ENCODE results near the gene AP3B1. TPM values are rescaled to one million over a fixed set of nuclear protein-coding genes. Genes with fewer than 3 reads are reported as not detected.

AP3B1 gene
- total and polyA plus RNA-seq, 2 donors (not counting 3 experiments of a cell fraction or from before 2014, with no cell fraction given): 31.6 to 46.7 TPM

DNA sequence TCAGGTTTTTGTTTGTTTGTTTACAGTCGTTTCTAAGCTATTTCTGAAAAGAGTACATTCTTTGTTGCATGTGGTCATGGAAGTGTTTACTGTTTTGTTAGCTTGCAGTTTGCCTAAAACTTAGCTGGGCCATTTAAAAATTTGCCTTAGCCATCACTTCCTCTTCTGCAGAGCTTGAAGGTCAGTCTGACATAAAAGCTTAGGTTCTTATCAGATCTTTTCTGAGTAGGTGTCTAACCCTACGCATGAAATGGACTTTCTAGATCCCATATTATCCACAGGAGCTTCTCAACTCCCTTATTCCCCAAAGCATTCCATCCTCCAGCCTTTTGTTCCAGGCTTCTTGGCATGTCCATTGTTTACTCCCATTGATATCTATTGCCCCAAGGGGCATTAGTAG lies 90.3 kb downstream of the AP3B1 start:
- no peak for DNase-seq (ENCODE audit: low read depth, low spot score)
- no peaks in the 10 kb centered on the region for H3K79me2 ChIP-seq (ENCODE audit: control insufficient read depth, insufficient read depth, low read length)
- no TSS peak for BruUV-seq (replicated peaks)
- peaks cover 0 to 6% of the 10 kb centered on the region in 2 experiments for H3K36me3 ChIP-seq (ENCODE audit: control insufficient read depth in 2 of 2, extremely low read depth in 1 of 2, insufficient read depth in 2 of 2, low read length in 2 of 2)
- H3K9me1 ChIP-seq (replicated peaks; ENCODE audit: control insufficient read depth, extremely low read depth, insufficient read depth, low read length): no peaks in the 10 kb centered on the region
- ChIA-PET CTCF (interaction anchor here (1.1 kb wide), 1 partner anchor 30 kb away, joined by 3 read pairs; no protein-coding TSS in a partner anchor), POLR2A (no interaction called here)
- intact Hi-C loops (cut with micrococcal nuclease) (no loop called here), dilution Hi-C loops (cut with MboI; ENCODE audit: extremely low pct_ligation_motif_present, low sequenced_read_pairs) (no loop called here)
- H3K9ac ChIP-seq (replicated peaks; ENCODE audit: extremely low read depth, insufficient read depth, low read length): no peak overlapping the region
- no peaks in the 10 kb centered on the region for H3K4me1 ChIP-seq (ENCODE audit: control insufficient read depth, extremely low read depth, insufficient read depth, low read length)
- H3K27me3 ChIP-seq (ENCODE audit: control insufficient read depth in 2 of 2, insufficient read depth in 2 of 2, low read length in 2 of 2): no peaks in the 10 kb centered on the region
- no peaks in the 10 kb centered on the region for H4K20me1 ChIP-seq (replicated peaks; ENCODE audit: control insufficient read depth, extremely low read depth, insufficient read depth, low read length)
- no peak overlapping the region for H3K4me2 ChIP-seq (ENCODE audit: insufficient read depth, low read length)
- no peak for TF ChIP-seq POLR2A (IDR thresholded peaks at IDR 0.05; ENCODE audit: low read depth, low read length)
- no peaks in the 10 kb centered on the region for H3K9me3 ChIP-seq (replicated peaks; ENCODE audit: control insufficient read depth, insufficient read depth, low read length)
- no peak overlapping the region for H3K27ac ChIP-seq (ENCODE audit: insufficient read depth, low read depth, low read length)
- FAIRE-seq: no peak
- H3K4me3 ChIP-seq (replicated peaks in 1 of 3; ENCODE audit: insufficient read depth in 1 of 3, low read depth in 1 of 3, low read length in 3 of 3): no peak overlapping the region
- H2AFZ ChIP-seq (ENCODE audit: low read depth, low read length): no peak overlapping the region

DNA sequence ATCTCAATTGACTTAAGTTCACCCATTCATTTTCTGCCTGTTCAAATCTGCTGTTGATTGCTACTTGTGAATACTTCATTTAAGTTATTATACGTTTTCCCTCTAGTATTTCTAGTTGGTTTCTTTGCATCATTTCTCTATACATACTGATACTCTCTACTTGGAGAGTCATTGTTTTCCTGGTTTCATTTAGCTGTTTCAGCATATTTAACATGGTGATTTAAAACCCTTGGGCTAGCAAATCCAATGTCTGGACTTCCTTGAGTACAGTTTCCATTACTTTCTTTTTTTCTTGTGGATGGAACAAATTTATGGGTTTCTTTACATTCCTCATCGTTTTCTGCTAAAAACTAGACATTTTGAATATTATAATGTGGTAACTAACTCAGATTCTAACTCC lies 90.7 kb downstream of the AP3B1 start:
- no peaks in the 10 kb centered on the region for H3K9me3 ChIP-seq (replicated peaks; ENCODE audit: control insufficient read depth, insufficient read depth, low read length)
- no peak overlapping the region for H3K9ac ChIP-seq (replicated peaks; ENCODE audit: extremely low read depth, insufficient read depth, low read length)
- peaks cover 0 to 6% of the 10 kb centered on the region in 2 experiments for H3K36me3 ChIP-seq (ENCODE audit: control insufficient read depth in 2 of 2, extremely low read depth in 1 of 2, insufficient read depth in 2 of 2, low read length in 2 of 2)
- DNase-seq (ENCODE audit: low read depth, low spot score): no peak
- no peak overlapping the region for H3K4me2 ChIP-seq (ENCODE audit: insufficient read depth, low read length)
- ChIA-PET CTCF (no interaction called here), POLR2A (no interaction called here)
- BruUV-seq (replicated peaks): no TSS peak
- intact Hi-C loops (cut with micrococcal nuclease) (no loop called here), dilution Hi-C loops (cut with MboI; ENCODE audit: extremely low pct_ligation_motif_present, low sequenced_read_pairs) (no loop called here)
- no peak for TF ChIP-seq GATA2 (IDR thresholded peaks at IDR 0.05; ENCODE audit: insufficient read depth, insufficient read length, low read depth, low read length)
- no peak for TF ChIP-seq JUN (IDR thresholded peaks at IDR 0.05; ENCODE audit: borderline replicate concordance, insufficient read depth, insufficient read length, low read depth)
- TF ChIP-seq, protein P1, sequence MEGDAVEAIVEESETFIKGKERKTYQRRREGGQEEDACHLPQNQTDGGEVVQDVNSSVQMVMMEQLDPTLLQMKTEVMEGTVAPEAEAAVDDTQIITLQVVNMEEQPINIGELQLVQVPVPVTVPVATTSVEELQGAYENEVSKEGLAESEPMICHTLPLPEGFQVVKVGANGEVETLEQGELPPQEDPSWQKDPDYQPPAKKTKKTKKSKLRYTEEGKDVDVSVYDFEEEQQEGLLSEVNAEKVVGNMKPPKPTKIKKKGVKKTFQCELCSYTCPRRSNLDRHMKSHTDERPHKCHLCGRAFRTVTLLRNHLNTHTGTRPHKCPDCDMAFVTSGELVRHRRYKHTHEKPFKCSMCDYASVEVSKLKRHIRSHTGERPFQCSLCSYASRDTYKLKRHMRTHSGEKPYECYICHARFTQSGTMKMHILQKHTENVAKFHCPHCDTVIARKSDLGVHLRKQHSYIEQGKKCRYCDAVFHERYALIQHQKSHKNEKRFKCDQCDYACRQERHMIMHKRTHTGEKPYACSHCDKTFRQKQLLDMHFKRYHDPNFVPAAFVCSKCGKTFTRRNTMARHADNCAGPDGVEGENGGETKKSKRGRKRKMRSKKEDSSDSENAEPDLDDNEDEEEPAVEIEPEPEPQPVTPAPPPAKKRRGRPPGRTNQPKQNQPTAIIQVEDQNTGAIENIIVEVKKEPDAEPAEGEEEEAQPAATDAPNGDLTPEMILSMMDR (IDR thresholded peaks at IDR 0.05; ENCODE audit: extremely low read depth in 1 of 2, insufficient read depth in 1 of 2, low read depth in 1 of 2, low read length in 2 of 2): no peak
- TF ChIP-seq EZH2 (IDR thresholded peaks at IDR 0.05; ENCODE audit: borderline replicate concordance, low read depth, low read length, severe bottlenecking): no peak
- no peak for TF ChIP-seq POLR2A (IDR thresholded peaks at IDR 0.05; ENCODE audit: low read depth, low read length)
- TF ChIP-seq, protein P2, sequence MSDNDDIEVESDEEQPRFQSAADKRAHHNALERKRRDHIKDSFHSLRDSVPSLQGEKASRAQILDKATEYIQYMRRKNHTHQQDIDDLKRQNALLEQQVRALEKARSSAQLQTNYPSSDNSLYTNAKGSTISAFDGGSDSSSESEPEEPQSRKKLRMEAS (IDR thresholded peaks at IDR 0.05; ENCODE audit: insufficient read depth, insufficient read length): no peak
- no peak for TF ChIP-seq POLR2AphosphoS5 (IDR thresholded peaks at IDR 0.05; ENCODE audit: insufficient read depth, low read depth, low read length)
- TF ChIP-seq FOS (IDR thresholded peaks at IDR 0.05; ENCODE audit: borderline replicate concordance, insufficient read depth, low read length): no peak
- no peak for TF ChIP-seq MYC (IDR thresholded peaks at IDR 0.05; ENCODE audit: low read depth, low read length)
- H3K79me2 ChIP-seq (ENCODE audit: control insufficient read depth, insufficient read depth, low read length): no peaks in the 10 kb centered on the region
- no peaks in the 10 kb centered on the region for H3K27me3 ChIP-seq (ENCODE audit: control insufficient read depth in 2 of 2, insufficient read depth in 2 of 2, low read length in 2 of 2)
- no peak overlapping the region for H3K27ac ChIP-seq (ENCODE audit: insufficient read depth, low read depth, low read length)
- no peak overlapping the region for H2AFZ ChIP-seq (ENCODE audit: low read depth, low read length)
- no peak overlapping the region for H3K4me3 ChIP-seq (replicated peaks in 1 of 3; ENCODE audit: insufficient read depth in 1 of 3, low read depth in 1 of 3, low read length in 3 of 3)
- no peaks in the 10 kb centered on the region for H3K9me1 ChIP-seq (replicated peaks; ENCODE audit: control insufficient read depth, extremely low read depth, insufficient read depth, low read length)
- no peaks in the 10 kb centered on the region for H3K4me1 ChIP-seq (ENCODE audit: control insufficient read depth, extremely low read depth, insufficient read depth, low read length)
- no peaks in the 10 kb centered on the region for H4K20me1 ChIP-seq (replicated peaks; ENCODE audit: control insufficient read depth, extremely low read depth, insufficient read depth, low read length)
- no peak for FAIRE-seq

Data from endothelial cell of umbilical vein (primary cell).